GM23338 (cell line): ENCODE results near the gene TARS2. TPM values are rescaled to one million over a fixed set of nuclear protein-coding genes. Genes with fewer than 3 reads are reported as not detected.

Experiments
- ATAC-seq: fragments of 200-7000 bp; cut with Tn5 transposase; 3 replicates; pipeline ENCODE4 v1.9.1; 2020
- DNase-seq: peaks from one replicate; pipeline ENCODE4 v3.0.0-alpha.2; 2015; ENCODE audit warnings: low spot score
- H2AFZ ChIP-seq: fragments of 200-600 bp; sonication (generic); 2 replicates; pipeline ENCODE4 v1.8.0; 2016; ENCODE audit warnings: antibody characterized with exemption, mild to moderate bottlenecking, moderate library complexity
- H3F3A ChIP-seq: fragments of 200-600 bp; sonication (generic); replicated peaks from 2 replicates; pipeline ENCODE4 v1.8.0; 2017; ENCODE audit warnings: antibody characterized with exemption, mixed run types, low read depth
- H3K27ac ChIP-seq: fragments of 200-600 bp; sonication (generic); 2 replicates; pipeline ENCODE4 v1.6.1; 2016; ENCODE audit warnings: low read depth
- H3K27me3 ChIP-seq: fragments of 200-600 bp; sonication (generic); 2 replicates; pipeline ENCODE4 v1.8.0; 2016; ENCODE audit warnings: mild to moderate bottlenecking, mixed run types, moderate library complexity; ENCODE audit not compliant: insufficient read depth
- H3K36me3 ChIP-seq: fragments of 200-600 bp; sonication (generic); 2 replicates; pipeline ENCODE4 v1.8.0; 2016; ENCODE audit warnings: mild to moderate bottlenecking; ENCODE audit not compliant: insufficient read depth
- H3K4me1 ChIP-seq: fragments of 200-600 bp; sonication (generic); 2 replicates; pipeline ENCODE4 v1.8.0; 2016; ENCODE audit warnings: mild to moderate bottlenecking, moderate library complexity; ENCODE audit not compliant: insufficient read depth
- H3K4me2 ChIP-seq: fragments of 200-600 bp; sonication (generic); 2 replicates; pipeline ENCODE4 v1.7.1; 2017; ENCODE audit warnings: mixed run types
- H3K4me3 ChIP-seq: fragments of 200-600 bp; sonication (generic); 2 replicates; pipeline ENCODE4 v1.6.1; 2016; ENCODE audit warnings: mixed run types
- H3K79me2 ChIP-seq: fragments of 200-600 bp; sonication (generic); replicated peaks from 2 replicates; pipeline ENCODE4 v1.8.0; 2017; ENCODE audit warnings: mild to moderate bottlenecking; ENCODE audit not compliant: insufficient read depth
- H3K9me2 ChIP-seq: fragments of 200-600 bp; sonication (generic); 2 replicates; pipeline ENCODE4 v1.8.0; 2017; ENCODE audit not compliant: insufficient read depth
- H4K20me1 ChIP-seq: fragments of 200-600 bp; sonication (generic); replicated peaks from 2 replicates; pipeline ENCODE4 v1.8.0; 2017; ENCODE audit warnings: mild to moderate bottlenecking; ENCODE audit not compliant: insufficient read depth
- H3K27ac Mint-ChIP-seq: 2 replicates; pipeline ENCODE4 v1.8.0; 2020; ENCODE audit warnings: inconsistent platforms, mild to moderate bottlenecking, moderate library complexity, mixed read lengths
- H3K27me3 Mint-ChIP-seq: 3 replicates; pipeline ENCODE4 v1.8.0; 2022; ENCODE audit warnings: low read depth, mild to moderate bottlenecking, moderate library complexity, mixed read lengths, inconsistent platforms; ENCODE audit not compliant: insufficient read depth, poor library complexity
- H3K36me3 Mint-ChIP-seq: 3 replicates; pipeline ENCODE4 v1.8.0; 2021; ENCODE audit warnings: low read depth, mild to moderate bottlenecking, inconsistent platforms, moderate library complexity, mixed read lengths
- H3K4me1 Mint-ChIP-seq: 3 replicates; pipeline ENCODE4 v1.8.0; 2020; ENCODE audit warnings: mild to moderate bottlenecking, inconsistent platforms, mixed read lengths
- H3K4me3 Mint-ChIP-seq: 3 replicates; pipeline ENCODE4 v1.8.0; 2021; ENCODE audit warnings: moderate library complexity, mild to moderate bottlenecking, inconsistent platforms, mixed read lengths
- H3K9me3 Mint-ChIP-seq: 3 replicates; pipeline ENCODE4 v1.8.0; 2020; ENCODE audit warnings: moderate library complexity, mild to moderate bottlenecking, inconsistent platforms, mixed read lengths
- CREB1 ChIP-seq: fragments of 250-450 bp; sonication (Bioruptor Pico); IDR thresholded peaks from 2 replicates; pipeline ENCODE4 v1.5.0; 2020; ENCODE audit warnings: low read depth, mild to moderate bottlenecking, moderate library complexity
- CTCF ChIP-seq, 2 experiments: fragments of 200-600 bp in 1 of 2; sonication (generic) in 1 of 2; conservative IDR thresholded peaks; 2 replicates each; pipeline versions ENCODE4 v1.5.1 to v1.6.1; 2016 to 2017; ENCODE audit warnings: antibody characterized with exemption in 2 of 2, low read depth in 2 of 2, mild to moderate bottlenecking in 2 of 2, moderate library complexity in 1 of 2
- ETS1 ChIP-seq: IDR thresholded peaks from 2 replicates; pipeline ENCODE4 v1.6.1; 2016; ENCODE audit warnings: antibody characterized with exemption
- EZH2 ChIP-seq: fragments of 200-600 bp; sonication (generic); IDR thresholded peaks from one replicate; pipeline ENCODE4 v1.8.0; 2017; ENCODE audit warnings: antibody characterized with exemption, mild to moderate bottlenecking, low read depth; ENCODE audit not compliant: unreplicated experiment
- EZH2phosphoT487 ChIP-seq: fragments of 200-600 bp; sonication (generic); IDR thresholded peaks from one replicate; pipeline ENCODE4 v1.8.1; 2018; ENCODE audit warnings: antibody characterized with exemption; ENCODE audit not compliant: unreplicated experiment
- JUNB ChIP-seq: IDR thresholded peaks from one replicate; pipeline ENCODE4 v1.6.1; 2016; ENCODE audit warnings: antibody characterized with exemption; ENCODE audit not compliant: unreplicated experiment
- NANOG ChIP-seq: IDR thresholded peaks from 2 replicates; pipeline ENCODE4 v1.6.1; 2016; ENCODE audit warnings: antibody characterized with exemption, borderline replicate concordance
- POLR2AphosphoS5 ChIP-seq: IDR thresholded peaks from 2 replicates; pipeline ENCODE4 v1.6.1; 2016; ENCODE audit warnings: antibody characterized with exemption, low read depth
- REST ChIP-seq: IDR thresholded peaks from one replicate; pipeline ENCODE4 v1.6.1; 2018; ENCODE audit warnings: antibody characterized with exemption; ENCODE audit not compliant: unreplicated experiment
- STAT1 ChIP-seq: IDR thresholded peaks from one replicate; pipeline ENCODE4 v1.6.1; 2016; ENCODE audit warnings: antibody characterized with exemption; ENCODE audit not compliant: unreplicated experiment
- ZNF114 ChIP-seq: fragments of 250-450 bp; sonication (Bioruptor Pico); IDR thresholded peaks from 2 replicates; pipeline ENCODE4 v1.5.0; 2020; ENCODE audit warnings: mild to moderate bottlenecking, moderate library complexity
- ZNF331 ChIP-seq: fragments of 250-450 bp; sonication (Bioruptor Pico); IDR thresholded peaks from 2 replicates; pipeline ENCODE4 v1.5.0; 2020; ENCODE audit warnings: low read depth, mild to moderate bottlenecking, moderate library complexity
- ZNF462 ChIP-seq: fragments of 250-450 bp; sonication (Bioruptor Pico); IDR thresholded peaks from 2 replicates; pipeline ENCODE4 v1.5.0; 2020; ENCODE audit warnings: mild to moderate bottlenecking, moderate library complexity
- polyA plus RNA-seq: library from polyadenylated mRNA; unstranded; fragments of >200 nt; fragmentation: Nextera tagmentation; extraction: Ambion mirVana; gene quantifications from 2 replicates; pipeline ENCODE4 v1.2.1, GENCODE V29; 2016
- total RNA-seq: library from RNA; depleted of rRNA; stranded (reverse); fragments of >200 nt; shearing (Covaris generic); gene quantifications from 2 replicates; pipeline ENCODE4 v1.2.3, GENCODE V29; 2014

Gene TARS2
- total and polyA plus RNA-seq, 2 experiments from 2014 or later: 19.5 to 28.4 TPM

GRCh38 chr1:150456146-150456647 is 31.0 kb upstream of the TARS2 start:
- Mint-ChIP-seq H3K4me1 (no peaks in the 10 kb centered on the region), H3K27me3 (no peaks in the 10 kb centered on the region), H3K27ac (no peak overlapping the region), H3K4me3 (no peak overlapping the region), H3K36me3 (peaks cover 52% of the 10 kb centered on the region), H3K9me3 (no peaks in the 10 kb centered on the region)
- no peaks in the 10 kb centered on the region; the same call in none of the 2 replicates for H3F3A ChIP-seq
- no peak overlapping the region for H2AFZ ChIP-seq
- DNase-seq (no peak), ATAC-seq (no peak)
- no peak overlapping the region for H3K4me3 ChIP-seq
- H3K4me1 ChIP-seq: no peaks in the 10 kb centered on the region
- TF ChIP-seq REST (no peak), STAT1 (no peak), JUNB (no peak), ETS1 (no peak), POLR2AphosphoS5 (no peak), EZH2 (no peak), ZNF114 (CRISPR knock-in tag) (no peak), ZNF462 (no peak), CTCF (conservative IDR thresholded peaks at IDR 0.05; ENCODE audit: low read depth in 2 of 2) (no peak), ZNF331 (no peak), CREB1 (no peak), EZH2phosphoT487 (no peak), NANOG (no peak)
- no peak overlapping the region for H3K4me2 ChIP-seq
- peaks cover 6% of the 10 kb centered on the region; the same call in 1 of the 2 replicates for H3K79me2 ChIP-seq
- no peaks in the 10 kb centered on the region; the same call in 1 of the 2 replicates for H4K20me1 ChIP-seq
- no peak overlapping the region for H3K27ac ChIP-seq
- H3K9me2 ChIP-seq: no peaks in the 10 kb centered on the region
- H3K36me3 ChIP-seq: peaks cover 15% of the 10 kb centered on the region; the same call in 1 of the 2 replicates
- no peaks in the 10 kb centered on the region for H3K27me3 ChIP-seq
